ENCODE measurements around the gene RBPJ. TPM values are rescaled to one million over a fixed set of nuclear protein-coding genes. Genes with fewer than 3 reads are reported as not detected.

RBPJ gene
- total RNA-seq, 1 donor from 2014 or later: 83.5 TPM

- Mint-ChIP-seq H3K27me3 (ENCODE audit: low read depth) (no peaks in the 10 kb centered on the region), H3K9me3 (peaks cover 8% of the 10 kb centered on the region), H3K36me3 (peaks cover 38% of the 10 kb centered on the region), H3K4me3 (no peak overlapping the region), H3K27ac (no peak overlapping the region), H3K4me1 (peaks cover 19% of the 10 kb centered on the region)
- TF ChIP-seq CTCF (IDR thresholded peaks at IDR 0.05; ENCODE audit: unreplicated experiment): no peak
- DNase-seq (ENCODE audit: low spot score in 2 of 2, unreplicated experiment in 2 of 2): no peak
These were observed 105.1 kb downstream of the RBPJ start for GRCh38 chr4:26425953-26426352.

- no peak for TF ChIP-seq CTCF (IDR thresholded peaks at IDR 0.05; ENCODE audit: unreplicated experiment)
- Mint-ChIP-seq H3K9me3 (peaks cover 8% of the 10 kb centered on the region), H3K36me3 (peaks cover 34% of the 10 kb centered on the region), H3K27me3 (ENCODE audit: low read depth) (no peaks in the 10 kb centered on the region), H3K4me3 (no peak overlapping the region), H3K27ac (no peak overlapping the region), H3K4me1 (peaks cover 19% of the 10 kb centered on the region)
- no peak for DNase-seq (ENCODE audit: low spot score in 2 of 2, unreplicated experiment in 2 of 2)
These were observed 106.1 kb downstream of the RBPJ start for GRCh38 chr4:26426892-26427291.

GRCh38 chr4:26429910-26430309 lies 109.1 kb downstream of the RBPJ start:
- Mint-ChIP-seq H3K27me3 (ENCODE audit: low read depth) (no peaks in the 10 kb centered on the region), H3K4me1 (peaks cover 27% of the 10 kb centered on the region), H3K27ac (no peak overlapping the region), H3K36me3 (peaks cover 20% of the 10 kb centered on the region), H3K9me3 (no peaks in the 10 kb centered on the region), H3K4me3 (no peak overlapping the region)
- DNase-seq (ENCODE audit: low spot score in 2 of 2, unreplicated experiment in 2 of 2): no peak
- TF ChIP-seq CTCF (IDR thresholded peaks at IDR 0.05; ENCODE audit: unreplicated experiment): no peak

- peaks cover 23% of the 10 kb centered on the region for H3K4me1 Mint-ChIP-seq
- no peaks in the 10 kb centered on the region for H3K9me3 Mint-ChIP-seq
- H3K27me3 Mint-ChIP-seq (ENCODE audit: low read depth): no peaks in the 10 kb centered on the region
- peaks cover 17% of the 10 kb centered on the region for H3K36me3 Mint-ChIP-seq
- TF ChIP-seq CTCF (IDR thresholded peaks at IDR 0.05; ENCODE audit: unreplicated experiment): no peak
- no peak for DNase-seq (ENCODE audit: low spot score in 2 of 2, unreplicated experiment in 2 of 2)
- no peak overlapping the region for H3K4me3 Mint-ChIP-seq
- H3K27ac Mint-ChIP-seq: no peak overlapping the region
These were observed 110.8 kb downstream of the RBPJ start for GRCh38 chr4:26431461-26432180.

GRCh38 chr4:26432419-26432818 lies 111.6 kb downstream of the RBPJ start:
- H3K27ac Mint-ChIP-seq: no peak overlapping the region
- no peak overlapping the region for H3K4me3 Mint-ChIP-seq
- H3K9me3 Mint-ChIP-seq: no peaks in the 10 kb centered on the region
- DNase-seq (ENCODE audit: low spot score in 2 of 2, unreplicated experiment in 2 of 2): no peak
- no peaks in the 10 kb centered on the region for H3K27me3 Mint-ChIP-seq (ENCODE audit: low read depth)
- TF ChIP-seq CTCF (IDR thresholded peaks at IDR 0.05; ENCODE audit: unreplicated experiment): no peak
- peaks cover 16% of the 10 kb centered on the region for H3K4me1 Mint-ChIP-seq
- peaks cover 23% of the 10 kb centered on the region for H3K36me3 Mint-ChIP-seq

All from mesothelial cell of epicardium (in vitro differentiated cells).